Coronary artery (tissue), 2 donors: Measurements from ENCODE around the gene L3MBTL3.

Source experiments
- DNase-seq: peaks from one replicate; pipeline ENCODE4 v3.0.0-alpha.2; 2017; ENCODE audit warnings: low spot score
- H3K27ac ChIP-seq, 2 donors: fragments of 200-600 bp; sonication (generic); one replicate each; pipeline ENCODE4 v1.5.1; 2016 to 2019
- H3K4me3 ChIP-seq: fragments of 200-600 bp; sonication (generic); 2 replicates; pipeline ENCODE4 v1.5.1; 2016; ENCODE audit warnings: mild to moderate bottlenecking, moderate library complexity
- TF ChIP-seq, protein P1 (sequence below): fragments of 200-600 bp; sonication (generic); IDR thresholded peaks from one replicate; pipeline ENCODE4 v1.5.1; 2019; ENCODE audit warnings: antibody characterized with exemption

Gene L3MBTL3

DNA sequence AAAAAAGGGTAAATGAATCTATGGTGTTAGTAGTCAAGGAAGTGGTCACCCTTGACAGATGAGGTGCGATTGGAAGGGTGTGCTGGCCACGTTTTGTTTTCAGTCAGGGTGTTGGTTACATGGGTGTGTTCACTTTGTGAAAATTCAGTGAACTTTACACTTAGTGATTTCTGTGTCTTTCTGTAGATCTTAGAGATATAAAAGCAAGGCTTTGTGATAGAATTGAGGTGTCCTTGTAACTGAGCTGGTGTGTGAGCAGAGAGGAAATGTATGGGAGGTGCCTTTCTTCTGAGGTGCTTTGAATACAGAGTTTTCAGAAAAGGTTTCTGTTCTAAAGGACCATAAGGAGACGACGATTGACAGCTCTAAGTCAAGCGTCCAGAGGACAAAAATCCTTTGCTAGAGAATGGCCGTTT lies 113.9 kb downstream of the L3MBTL3 start:
- DNase-seq = no peak
- Histone ChIP-seq H3K4me3 (no peak overlapping the region), H3K27ac (no peak overlapping the region)
- TF ChIP-seq, protein P1, sequence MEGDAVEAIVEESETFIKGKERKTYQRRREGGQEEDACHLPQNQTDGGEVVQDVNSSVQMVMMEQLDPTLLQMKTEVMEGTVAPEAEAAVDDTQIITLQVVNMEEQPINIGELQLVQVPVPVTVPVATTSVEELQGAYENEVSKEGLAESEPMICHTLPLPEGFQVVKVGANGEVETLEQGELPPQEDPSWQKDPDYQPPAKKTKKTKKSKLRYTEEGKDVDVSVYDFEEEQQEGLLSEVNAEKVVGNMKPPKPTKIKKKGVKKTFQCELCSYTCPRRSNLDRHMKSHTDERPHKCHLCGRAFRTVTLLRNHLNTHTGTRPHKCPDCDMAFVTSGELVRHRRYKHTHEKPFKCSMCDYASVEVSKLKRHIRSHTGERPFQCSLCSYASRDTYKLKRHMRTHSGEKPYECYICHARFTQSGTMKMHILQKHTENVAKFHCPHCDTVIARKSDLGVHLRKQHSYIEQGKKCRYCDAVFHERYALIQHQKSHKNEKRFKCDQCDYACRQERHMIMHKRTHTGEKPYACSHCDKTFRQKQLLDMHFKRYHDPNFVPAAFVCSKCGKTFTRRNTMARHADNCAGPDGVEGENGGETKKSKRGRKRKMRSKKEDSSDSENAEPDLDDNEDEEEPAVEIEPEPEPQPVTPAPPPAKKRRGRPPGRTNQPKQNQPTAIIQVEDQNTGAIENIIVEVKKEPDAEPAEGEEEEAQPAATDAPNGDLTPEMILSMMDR = no peak

- Histone ChIP-seq H3K4me3 (no peak overlapping the region), H3K27ac (no peak overlapping the region)
- TF ChIP-seq, protein P1 = no peak
- DNase-seq = no peak
Measured at GRCh38 chr6:130134582-130134981, 116.2 kb downstream of the L3MBTL3 start.

GRCh38 chr6:130136798-130137197 lies 118.4 kb downstream of the L3MBTL3 start:
- no peak overlapping the region for H3K27ac ChIP-seq
- TF ChIP-seq, protein P1 = no peak
- DNase-seq = no peak
- no peak overlapping the region for H3K4me3 ChIP-seq

DNA sequence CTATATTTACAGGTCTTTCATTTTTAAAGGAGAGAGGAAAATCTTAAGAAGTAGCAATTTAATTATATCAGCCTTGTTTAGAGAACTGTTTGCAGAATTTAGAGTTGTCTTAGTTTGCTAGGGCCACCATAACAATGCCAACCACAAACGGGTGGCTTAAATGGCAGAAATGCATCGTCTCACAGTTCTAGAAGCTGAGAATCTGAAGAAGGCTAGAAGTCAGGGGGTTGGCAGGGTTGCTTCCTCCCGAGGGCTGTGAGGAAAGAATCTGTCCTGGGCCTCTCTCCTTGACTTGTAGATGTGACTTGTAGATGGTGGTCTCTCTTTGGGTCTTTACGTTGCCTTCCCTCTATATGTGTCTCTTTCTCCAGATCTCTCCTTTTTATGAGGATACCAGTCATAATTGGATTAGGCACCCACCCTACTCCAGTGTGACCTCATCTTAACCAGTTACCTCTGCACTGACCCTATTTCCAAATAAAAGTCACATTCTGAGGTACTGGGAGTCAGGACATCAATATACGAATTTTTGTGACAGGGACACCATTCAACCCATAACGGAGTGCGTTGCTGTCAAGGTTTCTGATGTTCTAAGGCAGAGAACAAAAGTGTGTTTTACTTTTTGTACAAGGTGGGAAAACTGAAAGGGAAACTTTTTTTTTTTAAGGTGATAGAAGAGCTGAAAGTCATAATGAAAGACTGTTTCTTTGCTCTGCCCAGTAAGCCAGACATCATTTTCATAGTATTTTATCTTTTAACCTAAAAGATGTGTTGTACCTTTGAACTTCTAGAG lies 119.9 kb downstream of the L3MBTL3 start:
- Histone ChIP-seq H3K4me3 (no peak overlapping the region), H3K27ac (no peak overlapping the region)
- TF ChIP-seq, protein P1 = no peak
- DNase-seq = no peak

DNA sequence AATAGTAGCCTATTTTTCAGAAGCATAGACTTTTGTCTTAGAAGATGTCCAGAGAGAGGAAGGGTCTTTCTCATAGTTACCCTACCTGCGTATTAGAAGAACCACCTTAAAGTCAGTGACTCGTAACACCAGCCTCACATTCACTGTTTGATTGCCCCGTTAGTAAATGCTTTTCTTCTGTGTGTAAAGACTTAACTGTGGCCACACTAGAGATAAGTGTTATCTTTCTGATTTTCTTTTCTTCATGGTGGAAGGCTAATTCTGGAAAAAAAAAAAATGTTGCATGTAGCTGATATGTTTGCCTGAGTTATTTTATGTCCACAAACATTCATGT lies 120.5 kb downstream of the L3MBTL3 start:
- no peak overlapping the region for H3K27ac ChIP-seq
- TF ChIP-seq, protein P1 = no peak
- no peak overlapping the region for H3K4me3 ChIP-seq
- no peak for DNase-seq

- Histone ChIP-seq H3K27ac (no peak overlapping the region), H3K4me3 (no peak overlapping the region)
- no peak for DNase-seq
- TF ChIP-seq, protein P1 = no peak
Measured at GRCh38 chr6:130140084-130140483, 121.7 kb downstream of the L3MBTL3 start.

DNA sequence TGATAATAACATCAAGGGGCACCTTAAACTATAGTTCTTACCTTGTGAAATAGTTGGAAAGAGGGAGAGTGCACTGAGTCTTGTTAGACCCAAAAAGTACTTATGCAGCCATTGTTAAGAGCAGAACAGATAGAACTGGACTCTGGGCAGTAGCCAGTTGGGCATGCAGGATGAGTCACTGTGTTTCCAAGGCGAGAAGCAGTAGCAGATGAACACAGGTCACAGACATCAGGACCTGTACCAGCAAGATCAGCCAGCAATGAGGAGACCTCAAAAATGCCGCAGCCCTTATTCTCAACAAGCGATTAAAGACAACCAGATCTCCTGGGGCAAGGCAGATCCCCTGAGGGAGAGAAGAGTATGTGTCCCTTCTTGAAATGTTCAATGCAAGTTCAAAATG lies 125.3 kb downstream of the L3MBTL3 start:
- TF ChIP-seq, protein P1 = no peak
- no peak overlapping the region for H3K4me3 ChIP-seq
- no peak for DNase-seq
- H3K27ac ChIP-seq = no peak overlapping the region
